GM18519 (cell line): ENCODE measurements around the gene DRC7.
"Not testable (repeated sequence)": the region's sequence is repeated elsewhere in the genome, so short reads cannot be mapped to it uniquely, and the experiment has no call there.

Experiments used
- ATAC-seq: cut with Tn5 transposase; IDR thresholded peaks from one replicate; pipeline ENCODE4 v1.9.1; 2021; ENCODE audit warnings: mild to moderate bottlenecking, moderate library complexity; ENCODE audit not compliant: unreplicated experiment, low FRiP score

The DRC7 gene

GRCh38 chr16:57658878-57659674 lies 35.5 kb upstream of the DRC7 start:
- no peak for ATAC-seq

GRCh38 chr16:57660715-57661463 lies 33.7 kb upstream of the DRC7 start:
- ATAC-seq = no peak

GRCh38 chr16:57661510-57661909 lies 33.1 kb upstream of the DRC7 start:
- ATAC-seq = no peak

GRCh38 chr16:57661936-57662906 lies 32.4 kb upstream of the DRC7 start:
- no peak for ATAC-seq

- ATAC-seq = no peak
Measured at GRCh38 chr16:57663436-57663835, 31.2 kb upstream of the DRC7 start.

- no peak for ATAC-seq
Measured at GRCh38 chr16:57663917-57664661, 30.5 kb upstream of the DRC7 start.

GRCh38 chr16:57664662-57665025 lies 30.0 kb upstream of the DRC7 start:
- no peak for ATAC-seq

GRCh38 chr16:57665541-57665940 lies 29.1 kb upstream of the DRC7 start:
- no peak for ATAC-seq

GRCh38 chr16:57666353-57667047 lies 28.1 kb upstream of the DRC7 start:
- no peak for ATAC-seq

- ATAC-seq = no peak
Measured at GRCh38 chr16:57667048-57667525, 27.5 kb upstream of the DRC7 start.

- no peak for ATAC-seq
Measured at GRCh38 chr16:57667526-57668262, 26.9 kb upstream of the DRC7 start.

GRCh38 chr16:57668263-57668571 lies 26.4 kb upstream of the DRC7 start, which contains the start of gene ADGRG3:
Gene ADGRG3 (plus strand): TSS chr16:57668306. CDS start chr16:57668348, 42 bp downstream.
- no peak for ATAC-seq

- ATAC-seq = no peak
Measured at GRCh38 chr16:57668630-57669475, 25.8 kb upstream of the DRC7 start.

GRCh38 chr16:57669476-57670162 lies 25.0 kb upstream of the DRC7 start:
- no peak for ATAC-seq

GRCh38 chr16:57670196-57670595 lies 24.4 kb upstream of the DRC7 start:
- ATAC-seq = no peak

- ATAC-seq = not testable (repeated sequence)
Measured at GRCh38 chr16:57671451-57671850, 23.2 kb upstream of the DRC7 start.

GRCh38 chr16:57672416-57672815 lies 22.2 kb upstream of the DRC7 start:
- ATAC-seq = no peak
